HG03097 (cell line): ENCODE results near the gene MCFD2.
A peak's percentile ranks its signal among the peaks of the same experiment; 100 is the strongest.

Experiments used
- ATAC-seq: cut with Tn5 transposase; IDR thresholded peaks from one replicate; pipeline ENCODE4 v1.9.1; 2021; ENCODE audit not compliant: unreplicated experiment, low FRiP score

The MCFD2 gene

DNA sequence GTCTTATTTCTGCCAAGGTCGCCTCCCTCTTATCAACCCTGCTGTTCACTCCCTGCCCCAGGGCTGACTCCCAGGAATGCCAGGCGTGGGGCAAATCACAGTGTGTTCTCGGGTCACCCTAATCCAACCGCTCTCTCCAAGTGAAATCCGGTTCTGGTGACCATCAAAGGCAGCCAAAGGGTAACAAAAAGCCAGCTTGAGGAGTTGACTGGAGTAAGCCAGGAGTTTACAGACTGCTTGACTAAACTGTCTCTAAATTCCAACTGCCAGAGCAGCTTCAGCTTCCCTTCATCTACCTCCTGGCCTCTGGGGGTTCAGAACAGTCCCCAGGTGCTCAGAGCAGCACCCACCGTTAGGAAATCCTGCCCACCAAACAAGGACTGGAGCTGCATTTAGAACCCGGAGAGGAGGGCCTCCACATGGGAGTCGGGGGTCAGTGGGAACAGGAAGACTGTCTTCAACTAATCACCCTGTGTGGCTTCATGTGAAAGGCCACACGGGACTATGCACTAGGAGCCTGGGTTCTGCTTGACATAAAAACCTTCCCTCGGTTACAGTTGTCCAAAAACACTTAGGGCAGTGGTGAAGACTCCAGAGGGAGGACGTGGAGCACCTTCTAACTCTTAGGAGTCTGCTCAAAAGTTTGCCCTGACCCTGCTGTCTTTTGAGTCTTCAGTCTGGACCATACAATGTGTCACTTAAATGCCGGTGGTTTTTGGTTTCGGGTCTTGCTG is 24.2 kb upstream of the MCFD2 start:
- ATAC-seq = no peak

- ATAC-seq = no peak
These were observed 21.9 kb upstream of the MCFD2 start for GRCh38 chr2:46937471-46937901.

- no peak for ATAC-seq
These were observed 21.0 kb upstream of the MCFD2 start for GRCh38 chr2:46936566-46936965.

- ATAC-seq = no peak
These were observed 19.5 kb upstream of the MCFD2 start for GRCh38 chr2:46935071-46935470.

DNA sequence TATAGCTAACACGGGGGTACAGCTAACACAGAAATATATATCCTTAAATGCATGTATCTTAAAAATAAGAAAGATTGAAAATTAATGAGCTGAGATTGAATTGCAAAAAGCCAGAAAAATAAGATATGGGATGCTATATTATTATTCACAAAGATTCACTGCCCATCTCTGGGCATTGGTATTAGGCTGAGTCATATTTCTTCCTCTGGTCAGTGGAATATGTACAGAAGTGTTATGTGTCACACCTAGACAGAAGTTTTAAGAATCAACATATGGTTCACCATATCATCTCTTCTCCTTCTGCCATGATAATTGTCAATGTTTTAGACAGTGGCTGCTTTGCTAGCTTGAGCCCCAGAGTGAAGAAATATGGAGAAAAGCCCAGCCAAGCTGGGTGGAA is 14.0 kb upstream of the MCFD2 start:
- ATAC-seq = no peak

GRCh38 chr2:46926863-46927262 is 11.3 kb upstream of the MCFD2 start:
- no peak for ATAC-seq

- no peak for ATAC-seq
These were observed 10.1 kb upstream of the MCFD2 start for GRCh38 chr2:46925474-46926351.

DNA sequence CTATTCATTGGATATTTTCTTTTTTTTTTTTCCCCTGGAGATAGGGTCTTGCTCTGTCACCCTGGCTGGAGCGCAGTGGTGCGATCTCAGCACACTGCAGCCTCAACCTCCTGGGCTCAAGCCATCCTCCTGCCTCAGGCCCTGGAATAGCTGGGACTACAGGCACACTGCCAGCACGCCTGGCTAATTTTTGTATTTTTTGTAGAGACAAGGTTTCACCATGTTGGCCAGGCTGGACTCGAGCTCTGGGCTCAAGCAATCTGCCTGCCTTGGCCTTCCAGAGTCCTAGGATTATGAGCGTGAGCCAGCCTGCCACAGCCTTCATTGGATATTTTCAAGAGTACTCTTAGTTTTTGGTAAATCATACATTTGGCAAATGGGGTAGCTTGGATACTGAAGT is 9.0 kb upstream of the MCFD2 start:
- no peak for ATAC-seq

GRCh38 chr2:46924038-46924437 is 8.4 kb upstream of the MCFD2 start:
- ATAC-seq = no peak

DNA sequence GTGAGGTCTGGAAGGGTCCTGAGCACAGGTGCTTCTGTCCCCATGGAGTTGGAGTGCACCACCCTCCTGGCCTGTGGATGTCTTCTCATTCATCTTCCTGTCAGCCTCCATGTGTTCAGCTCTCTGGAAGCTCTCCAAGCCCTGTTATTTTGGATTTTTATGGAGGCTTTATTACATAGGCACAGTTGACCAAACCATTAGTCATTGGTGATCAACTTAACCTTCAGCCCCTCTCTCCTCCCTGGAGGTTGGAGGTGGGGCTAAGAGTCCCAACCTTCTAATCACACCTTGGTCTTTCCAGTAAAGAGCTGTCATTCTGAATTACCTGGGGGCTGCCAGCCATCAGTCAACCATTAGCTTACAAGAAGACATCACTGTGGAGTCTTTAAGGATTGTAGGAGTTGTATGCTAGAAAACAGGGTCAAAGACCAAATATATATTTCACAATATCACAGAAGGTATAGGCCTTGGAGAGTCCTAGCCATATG is 7.5 kb upstream of the MCFD2 start:
- no peak for ATAC-seq

DNA sequence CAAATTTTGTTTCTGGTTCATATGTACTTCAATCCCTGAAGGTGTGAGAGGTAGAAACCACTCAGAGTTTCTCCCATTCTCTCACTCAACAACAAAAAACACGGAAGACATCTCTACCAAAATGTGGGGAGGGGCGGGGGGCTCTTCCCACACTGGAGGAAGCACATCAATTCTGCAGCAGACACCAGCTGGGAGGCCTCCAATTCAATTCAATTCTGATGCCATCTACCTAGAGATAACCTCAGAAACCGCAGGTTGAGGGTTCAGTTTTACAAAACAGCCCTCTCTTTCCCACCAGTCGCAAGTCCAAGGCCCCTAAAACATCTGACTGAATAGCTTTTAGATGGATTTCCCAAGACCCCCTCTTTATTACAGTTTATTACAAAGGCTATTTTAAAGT is 7.0 kb upstream of the MCFD2 start:
- no peak for ATAC-seq

DNA sequence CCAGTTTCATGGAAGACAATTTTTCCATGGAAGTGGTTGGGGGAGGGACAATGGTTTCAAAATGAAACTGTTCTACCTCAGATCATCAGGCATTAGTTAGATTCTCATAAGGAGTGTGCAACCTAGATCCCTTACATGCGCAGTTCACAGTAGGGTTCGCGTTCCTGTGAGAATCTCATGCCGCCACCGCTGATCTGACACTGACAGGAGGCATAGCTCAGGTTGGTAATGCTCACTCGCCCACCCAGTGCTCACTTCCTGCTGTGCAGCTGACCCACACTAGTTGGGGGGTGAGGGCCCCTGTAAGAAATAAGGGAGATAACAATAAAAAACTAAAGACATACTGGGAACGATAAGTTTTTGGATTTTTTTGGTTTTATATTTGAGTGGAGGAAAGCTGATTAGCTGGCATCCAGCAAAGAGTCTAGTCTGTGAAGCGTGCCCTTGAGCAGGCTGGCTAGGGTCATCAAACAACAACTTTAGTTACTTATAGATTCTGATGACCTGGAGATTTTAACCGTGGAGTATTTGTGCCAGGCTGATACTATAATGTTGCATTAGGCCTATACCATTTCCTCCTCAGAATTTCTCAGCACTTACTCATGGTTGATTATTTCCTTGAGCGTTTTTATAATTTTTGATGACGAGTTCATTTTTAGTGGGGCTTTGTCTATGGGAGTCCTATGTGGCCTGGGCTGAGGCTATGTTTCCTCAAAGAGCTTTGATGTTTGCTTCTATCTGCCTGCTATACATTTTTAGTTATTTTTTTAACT is 6.3 kb upstream of the MCFD2 start:
- no peak for ATAC-seq

DNA sequence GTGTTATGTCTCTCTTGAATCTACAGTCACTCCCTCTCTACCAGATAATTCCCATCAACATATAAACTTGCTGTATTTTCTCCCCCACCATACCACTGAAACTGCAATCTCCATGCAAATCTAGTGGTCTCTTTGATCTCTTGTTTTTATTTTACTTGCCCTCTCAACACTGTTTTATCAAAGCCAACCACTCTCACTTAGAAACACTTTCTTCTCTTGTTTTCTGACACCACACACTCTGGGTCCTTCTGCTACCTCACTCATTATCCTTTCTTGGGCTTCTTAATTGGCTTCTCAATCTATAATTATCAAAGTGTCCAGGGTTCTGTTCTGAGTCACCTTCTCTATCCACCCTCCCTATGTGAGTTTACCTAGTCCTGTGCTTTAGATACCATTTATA is 2.0 kb upstream of the MCFD2 start:
- no peak for ATAC-seq

GRCh38 chr2:46915811-46916630 is 415 bp upstream of the MCFD2 start:
- peak; percentile 73 for ATAC-seq

DNA sequence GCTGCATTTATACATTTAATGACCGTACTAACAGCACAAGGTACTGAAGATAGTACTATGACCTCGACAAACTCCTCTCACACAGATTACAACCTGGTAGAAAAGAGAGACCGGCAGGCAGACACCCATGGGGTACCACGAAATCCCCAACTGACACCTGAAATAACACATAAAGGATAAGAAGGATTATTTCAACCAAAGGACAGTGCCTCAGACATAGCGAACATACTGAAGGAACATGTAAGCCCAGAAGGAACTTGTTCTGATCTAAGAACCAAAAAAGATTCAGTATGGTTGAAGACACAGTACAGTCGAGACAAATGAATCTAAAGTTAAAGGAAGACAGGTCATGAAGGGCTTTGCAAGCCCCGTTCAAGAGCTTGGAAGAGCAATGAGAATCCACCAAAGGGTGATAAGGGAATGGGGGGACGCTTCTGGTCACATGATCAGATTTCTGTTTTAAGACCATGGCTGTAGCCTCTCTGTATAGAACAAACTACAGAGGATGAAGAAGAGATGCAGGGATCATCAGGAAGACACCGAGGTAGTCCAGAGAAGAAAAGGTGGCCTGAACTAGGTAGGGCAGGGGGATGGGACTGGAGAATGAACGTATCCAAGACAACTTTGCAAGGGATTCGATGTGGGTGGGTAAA is 902 bp downstream of the MCFD2 start:
- ATAC-seq = no peak

DNA sequence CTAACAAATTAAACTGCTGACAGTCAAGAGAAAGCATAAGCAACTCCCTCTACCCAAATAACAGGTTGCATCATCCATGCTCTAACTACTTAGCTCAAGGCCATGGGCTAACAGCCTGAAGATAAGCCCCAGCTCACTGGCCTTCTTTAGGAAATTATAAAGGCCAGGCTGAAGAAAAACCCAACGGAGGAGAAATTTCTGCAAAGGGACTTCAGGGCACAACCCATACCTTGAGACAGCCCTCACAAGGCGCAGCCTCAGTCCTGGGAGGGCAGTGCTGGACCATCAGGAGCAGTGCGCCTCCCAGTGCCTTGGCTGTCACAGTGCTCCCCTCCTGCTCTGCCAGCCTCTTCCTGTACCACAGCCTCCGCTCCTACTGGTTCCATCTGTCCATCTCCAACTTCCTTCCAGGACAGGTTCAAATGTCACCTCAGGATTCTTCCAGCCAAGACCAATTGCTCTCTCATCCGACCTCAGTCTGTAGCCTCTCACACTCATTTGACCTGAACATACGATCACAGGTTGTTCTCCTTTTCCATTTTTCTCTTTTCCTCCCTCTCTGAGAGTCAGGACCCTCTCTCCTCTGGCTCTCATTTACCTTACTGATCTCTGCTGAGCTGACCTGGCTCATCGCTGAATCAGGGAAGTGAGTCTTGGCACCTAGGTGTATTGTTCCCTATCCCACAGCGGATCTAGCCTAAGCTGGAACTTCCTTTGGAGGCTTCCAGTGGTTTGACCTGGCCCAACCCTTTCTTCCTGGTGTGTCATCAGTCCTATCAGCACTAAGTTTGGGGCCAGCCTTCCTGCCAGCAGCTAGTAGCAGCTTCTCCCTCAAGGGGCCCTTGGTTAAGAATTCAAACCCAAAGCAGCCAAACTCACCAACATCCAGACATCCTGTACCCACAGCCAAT is 1.9 kb downstream of the MCFD2 start:
- no peak for ATAC-seq

DNA sequence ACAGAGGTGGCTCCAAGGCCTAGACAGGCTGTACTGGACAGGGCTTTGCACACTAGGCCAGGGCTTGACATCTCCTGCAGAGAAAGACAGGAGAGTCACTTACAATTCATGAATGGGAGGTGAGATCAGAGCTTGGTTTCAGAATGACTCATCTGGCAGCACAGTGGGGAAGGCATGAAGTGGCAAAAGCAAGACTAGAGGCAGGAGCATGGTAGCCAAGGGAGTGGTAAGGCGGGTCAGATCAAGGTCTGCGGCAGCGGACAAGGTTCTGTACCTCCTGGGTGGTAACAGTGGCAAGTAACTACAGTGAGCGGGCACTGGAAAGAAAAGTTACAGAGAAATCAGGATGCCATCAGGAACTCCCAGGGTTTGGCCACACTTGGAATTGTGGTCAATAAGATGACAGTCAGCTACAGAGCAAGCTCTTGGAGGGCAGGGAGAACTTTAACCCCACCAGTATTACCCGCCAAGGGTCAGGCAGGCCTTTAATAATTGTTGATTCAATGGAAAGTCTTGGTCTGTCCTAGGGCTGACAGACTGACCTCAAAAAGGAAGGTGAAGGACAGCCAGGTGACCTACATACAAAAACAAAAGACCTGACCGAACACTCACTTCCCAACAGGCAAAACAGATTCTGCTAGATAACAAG is 5.7 kb downstream of the MCFD2 start:
- ATAC-seq = peak; percentile 50

- ATAC-seq = no peak
These were observed 6.5 kb downstream of the MCFD2 start for GRCh38 chr2:46909150-46909549.
